ENCODE data around the gene SYNE1. TPM values are rescaled to one million over a fixed set of nuclear protein-coding genes. Genes with fewer than 3 reads are reported as not detected.

The SYNE1 gene
- total RNA-seq, 6 donors from 2014 or later, result 160 to 859 (median 490) TPM

DNA sequence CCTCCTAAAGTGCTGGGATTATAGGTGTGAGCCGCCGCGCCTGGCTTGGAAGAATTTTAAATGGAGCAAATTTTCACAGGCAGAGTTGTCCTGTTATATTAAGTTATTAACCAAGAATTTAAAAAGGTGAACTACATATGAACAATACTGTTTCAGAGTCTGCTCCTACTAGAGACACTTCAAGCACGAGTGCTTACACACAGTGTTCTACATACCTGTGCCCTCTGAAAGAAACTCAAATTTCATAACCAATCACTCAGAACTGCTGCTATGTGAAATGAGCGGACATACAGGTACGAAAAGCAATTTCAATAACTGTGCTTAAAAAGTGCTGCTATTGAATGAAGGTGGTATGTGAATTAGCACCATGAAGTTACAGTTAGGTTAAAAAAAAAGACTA lies 262.0 kb downstream of the SYNE1 start:
- H3K27me3 ChIP-seq, result no peaks in the 10 kb centered on the region
- DNase-seq (no peak), ATAC-seq (ENCODE audit: low FRiP score in 2 of 2) (peak; percentile 45 to 74)
- peak overlapping the region in 1 of 4 donors; percentile 42 for H3K27ac ChIP-seq
- WGBS, 2 donors, result 75 to 77% methylated on average over 6 of the region's 6 CpGs
- no peak overlapping the region for H3K4me3 ChIP-seq
- TF ChIP-seq EP300 (IDR thresholded peaks at IDR 0.05), result no peak
- TF ChIP-seq CTCF (IDR thresholded peaks at IDR 0.05), result no peak
- no peak for TF ChIP-seq POLR2AphosphoS5 (IDR thresholded peaks at IDR 0.05)
- no peak for TF ChIP-seq POLR2A (IDR thresholded peaks at IDR 0.05)
- peaks cover 0 to 6% (median 1%) of the 10 kb centered on the region in 4 donors for H3K4me1 ChIP-seq
- H3K36me3 ChIP-seq, result peaks cover 9 to 60% (median 30%) of the 10 kb centered on the region in 4 donors
- H3K9me3 ChIP-seq, result no peaks in the 10 kb centered on the region

- Histone ChIP-seq H3K27ac (no peak overlapping the region), H3K27me3 (no peaks in the 10 kb centered on the region), H3K9me3 (no peaks in the 10 kb centered on the region), H3K36me3 (peaks cover 12 to 80% (median 41%) of the 10 kb centered on the region in 4 donors), H3K4me1 (peaks cover 0 to 2% (median under 1%) of the 10 kb centered on the region in 4 donors), H3K4me3 (no peak overlapping the region)
- DNase-seq (no peak), ATAC-seq (ENCODE audit: low FRiP score in 2 of 2) (no peak)
- WGBS, 2 donors, result 95% methylated on average over 2 of the region's 2 CpGs
- TF ChIP-seq EP300 (IDR thresholded peaks at IDR 0.05) (no peak), POLR2AphosphoS5 (IDR thresholded peaks at IDR 0.05) (no peak), POLR2A (IDR thresholded peaks at IDR 0.05) (no peak), CTCF (IDR thresholded peaks at IDR 0.05) (no peak)
Observed at GRCh38 chr6:152372945-152373344, 264.2 kb downstream of the SYNE1 start.

GRCh38 chr6:152371775-152372174 lies 265.4 kb downstream of the SYNE1 start:
- Histone ChIP-seq H3K9me3 (no peaks in the 10 kb centered on the region), H3K36me3 (peaks cover 16 to 88% (median 46%) of the 10 kb centered on the region in 4 donors), H3K4me1 (peaks cover 0 to 2% (median 0%) of the 10 kb centered on the region in 4 donors), H3K27me3 (no peaks in the 10 kb centered on the region), H3K27ac (no peak overlapping the region), H3K4me3 (no peak overlapping the region)
- DNase-seq (no peak), ATAC-seq (ENCODE audit: low FRiP score in 2 of 2) (no peak)
- no peak for TF ChIP-seq EP300 (IDR thresholded peaks at IDR 0.05)
- no peak for TF ChIP-seq CTCF (IDR thresholded peaks at IDR 0.05)
- TF ChIP-seq POLR2A (IDR thresholded peaks at IDR 0.05), result no peak
- TF ChIP-seq POLR2AphosphoS5 (IDR thresholded peaks at IDR 0.05), result no peak

DNA sequence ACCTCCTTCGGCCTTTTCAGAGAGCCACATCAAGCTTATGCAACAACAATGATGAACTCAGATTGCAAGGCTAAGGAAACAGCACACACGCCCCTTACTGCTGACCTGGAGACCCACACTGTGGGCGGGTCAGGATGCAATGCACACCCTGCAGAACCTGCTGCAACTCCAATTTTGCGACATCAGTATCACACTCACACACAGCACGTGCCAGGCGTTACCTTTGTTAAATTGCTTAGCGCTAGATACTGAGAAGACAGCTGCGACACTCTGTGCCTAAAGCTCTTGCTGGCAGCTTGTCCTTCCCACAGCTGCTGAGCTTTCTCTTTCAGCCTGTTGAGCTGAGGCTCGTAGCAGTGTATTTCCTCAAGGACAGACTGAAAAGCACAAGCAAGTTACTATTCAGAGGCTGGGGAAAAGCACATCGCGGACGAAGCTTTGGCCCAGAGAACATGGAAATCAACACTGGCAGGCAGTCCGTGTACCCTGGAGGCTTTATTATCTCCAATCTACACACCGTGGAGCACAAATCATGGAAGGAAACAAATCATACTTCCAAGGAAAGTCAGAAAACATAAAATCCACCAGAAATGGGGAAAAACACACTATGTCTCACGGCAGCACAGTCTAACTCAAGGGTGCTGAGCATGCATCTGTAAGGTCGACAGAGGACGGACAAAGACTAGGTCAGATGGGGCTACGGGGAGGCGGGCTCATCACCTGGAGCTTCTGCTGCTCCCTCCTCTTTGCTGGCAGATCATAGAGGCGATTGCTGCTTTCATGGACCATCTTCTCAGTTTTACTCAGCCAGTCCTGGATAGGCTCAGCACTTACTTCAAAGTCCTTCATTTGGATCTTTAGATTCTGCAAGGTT lies 268.2 kb downstream of the SYNE1 start:
- ATAC-seq (ENCODE audit: low FRiP score in 2 of 2) (peak in 1 of 2 donors; percentile 79), DNase-seq (no peak)
- Histone ChIP-seq H3K4me3 (no peak overlapping the region), H3K4me1 (no peaks in the 10 kb centered on the region), H3K27ac (peak overlapping the region; percentile 8 to 61 (median 36)), H3K27me3 (no peaks in the 10 kb centered on the region), H3K9me3 (no peaks in the 10 kb centered on the region), H3K36me3 (peaks cover 18 to 88% (median 49%) of the 10 kb centered on the region in 4 donors)
- 77 to 78% methylated on average over 20 of the region's 20 CpGs for WGBS, 2 donors
- TF ChIP-seq CTCF (IDR thresholded peaks at IDR 0.05) (no peak), POLR2AphosphoS5 (IDR thresholded peaks at IDR 0.05) (peak in 1 of 2 donors; percentile 50), POLR2A (IDR thresholded peaks at IDR 0.05) (peak in 1 of 4 donors; percentile 13), EP300 (IDR thresholded peaks at IDR 0.05) (no peak)

Data from upper lobe of left lung (tissue), 6 donors.